Right ventricle myocardium inferior (tissue), 1 donor: ENCODE results near the gene PDP2. TPM values are rescaled to one million over a fixed set of nuclear protein-coding genes. Genes with fewer than 3 reads are reported as not detected.
A peak's percentile ranks its signal among the peaks of the same experiment; 100 is the strongest.
"Not testable (repeated sequence)": the region's sequence is repeated elsewhere in the genome, so short reads cannot be mapped to it uniquely, and the experiment has no call there.

Source experiments
- ATAC-seq: fragments of 200-7000 bp; cut with Tn5 transposase; one replicate; pipeline ENCODE4 v1.9.1; 2020; ENCODE audit warnings: mild to moderate bottlenecking, moderate library complexity
- DNase-seq: peaks from one replicate; pipeline ENCODE4 v3.0.0; 2021; ENCODE audit errors: missing footprints
- intact Hi-C: fragments of 100-400 bp; cut with DNase I; formaldehyde crosslinking; loops from one replicate; pipeline ENCODE4 v1.11.0; 2022
- total RNA-seq: library from RNA; stranded (reverse); fragmentation: NEBNext Ultra II Directional; extraction: Animal tissue kit (Norgen Biotek cat#: 25700); gene quantifications from one replicate; pipeline ENCODE4 v1.2.1, GENCODE V29; 2021
- donor health status: DM: no; HTN: yes; CAD: no; lungs with severe emphysema.

Gene PDP2
- total RNA-seq, 1 donor from 2014 or later = 3.1 TPM

DNA sequence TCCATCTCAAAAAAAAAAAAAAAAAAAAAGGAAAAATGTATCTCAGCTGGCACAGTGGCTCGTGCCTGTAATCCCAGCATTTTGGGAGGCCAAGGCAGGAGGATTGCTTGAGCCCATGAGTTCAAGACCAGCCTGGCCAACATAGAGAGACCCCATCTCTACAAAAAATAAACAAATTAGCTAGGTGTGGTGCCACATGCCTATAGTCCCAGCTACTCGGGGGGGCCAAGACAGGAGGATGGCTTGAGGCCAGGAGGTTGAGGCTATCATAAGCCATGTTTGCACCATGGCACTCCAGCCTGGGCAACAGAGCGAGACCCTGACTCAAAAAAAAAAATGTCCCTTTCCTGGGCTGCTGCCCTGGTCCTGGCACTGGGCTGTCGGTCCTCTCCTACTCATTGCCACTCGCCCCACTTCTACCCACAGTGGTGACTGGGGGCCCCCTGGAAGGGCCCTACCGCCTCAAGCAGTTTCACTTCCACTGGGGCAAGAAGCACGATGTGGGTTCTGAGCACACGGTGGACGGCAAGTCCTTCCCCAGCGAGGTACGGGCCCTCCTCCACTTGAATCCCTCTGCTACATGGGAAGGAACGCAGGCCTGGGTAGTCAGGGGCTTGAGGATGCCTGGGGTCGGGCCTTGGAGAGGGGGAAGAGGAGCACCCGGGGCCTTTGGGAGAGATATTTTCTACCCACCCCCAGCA, 30.1 kb upstream of the PDP2 start:
- DNase-seq = no peak
- no peak for ATAC-seq
- intact Hi-C loops = no loop called here

DNA sequence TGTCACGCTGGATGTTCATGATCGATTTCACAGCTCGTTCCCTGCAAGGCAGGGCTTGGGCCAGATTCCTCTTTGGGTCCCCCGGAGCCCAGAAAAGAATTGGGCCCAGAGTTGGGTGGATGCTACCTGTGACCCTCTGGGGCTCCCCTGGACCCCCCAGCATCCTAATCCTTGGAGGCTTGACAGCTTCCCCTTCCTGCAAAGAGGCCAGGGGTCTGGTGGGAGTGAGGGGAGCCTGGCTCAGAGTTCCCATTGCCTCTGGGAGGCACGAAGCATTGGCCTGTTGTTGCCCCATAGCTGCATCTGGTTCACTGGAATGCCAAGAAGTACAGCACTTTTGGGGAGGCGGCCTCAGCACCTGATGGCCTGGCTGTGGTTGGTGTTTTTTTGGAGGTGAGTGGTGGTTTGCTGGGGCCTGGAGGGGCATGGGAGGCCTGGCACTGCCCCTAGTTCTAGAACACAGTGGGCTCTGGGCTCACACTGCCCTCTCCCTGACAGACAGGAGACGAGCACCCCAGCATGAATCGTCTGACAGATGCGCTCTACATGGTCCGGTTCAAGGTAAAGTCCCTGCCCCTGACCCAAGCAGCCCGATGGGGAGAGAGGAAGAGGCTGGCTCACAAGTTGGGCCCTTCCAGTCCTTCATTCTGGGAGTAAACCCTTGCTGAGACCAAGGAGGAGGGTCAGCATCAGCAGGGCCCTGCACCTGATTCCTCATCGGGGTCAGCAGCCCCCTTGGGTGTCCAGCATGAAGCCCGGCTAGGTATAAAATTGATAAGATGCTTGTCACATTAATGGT, 28.9 kb upstream of the PDP2 start:
- DNase-seq (no peak), ATAC-seq (no peak)
- intact Hi-C loops = no loop called here

DNA sequence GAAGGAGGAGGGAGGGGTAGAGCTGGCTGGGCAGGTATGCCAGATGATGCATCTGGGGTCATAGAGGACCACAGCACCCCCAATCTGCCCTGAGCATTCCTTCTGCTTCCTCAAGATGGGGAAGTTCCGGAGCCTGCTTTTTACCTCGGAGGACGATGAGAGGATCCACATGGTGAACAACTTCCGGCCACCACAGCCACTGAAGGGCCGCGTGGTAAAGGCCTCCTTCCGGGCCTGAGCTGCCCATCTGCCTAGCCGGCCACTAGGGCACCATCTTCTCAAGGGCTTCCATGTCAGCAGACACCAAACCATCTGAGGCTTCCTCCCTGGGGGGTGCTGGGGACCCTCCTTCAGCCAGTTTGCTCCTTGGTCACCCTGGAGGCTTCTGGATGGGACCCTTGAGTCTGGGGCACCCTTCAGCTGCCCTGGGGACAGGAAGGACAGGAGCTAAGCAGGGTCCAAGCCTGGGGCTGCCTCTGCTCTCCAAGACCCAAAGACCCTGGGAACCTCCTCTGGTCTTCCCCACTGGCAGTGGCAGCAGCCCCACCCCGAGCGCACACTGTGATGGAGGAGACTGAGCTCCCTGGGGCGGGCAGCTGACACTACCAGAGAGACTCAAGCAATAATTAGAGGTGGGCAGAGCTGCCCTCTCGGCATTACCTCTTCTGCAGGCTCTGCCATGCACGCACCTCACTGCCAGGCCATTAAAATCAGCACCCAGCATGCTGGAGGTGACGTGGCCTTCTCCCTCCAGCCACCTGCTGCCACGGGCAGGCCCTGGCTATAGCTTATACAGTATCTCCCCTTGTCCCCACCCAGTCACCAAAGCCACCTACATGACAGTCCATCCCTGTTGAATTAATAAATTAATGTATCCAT, 26.8 kb upstream of the PDP2 start:
- intact Hi-C loops = no loop called here
- ATAC-seq (no peak), DNase-seq (no peak)

GRCh38 chr16:66856184-66856730, 24.1 kb upstream of the PDP2 start:
- intact Hi-C loops = no loop called here
- ATAC-seq (no peak), DNase-seq (no peak)

- no peak for ATAC-seq
- no peak for DNase-seq
- intact Hi-C loops = no loop called here
These were observed 23.5 kb upstream of the PDP2 start for GRCh38 chr16:66856801-66857200.

DNA sequence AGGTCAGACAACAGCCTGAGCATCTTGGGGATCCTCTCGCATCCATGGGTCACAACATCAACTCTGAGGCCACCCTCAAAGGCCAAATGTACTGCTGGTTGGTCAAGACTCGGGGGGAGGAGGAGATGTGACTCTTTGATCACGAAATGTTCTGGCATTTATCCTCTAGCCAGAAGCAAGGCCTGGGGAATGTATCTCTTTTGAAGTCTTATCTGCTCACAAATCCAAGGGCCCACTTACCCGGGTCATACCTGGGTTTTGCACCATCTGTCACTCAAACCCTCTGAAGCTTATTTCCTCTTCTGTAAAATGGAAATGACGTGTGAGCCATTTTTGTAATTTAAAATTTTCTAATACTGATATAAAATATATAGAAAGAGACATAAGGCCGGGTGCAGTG, 22.9 kb upstream of the PDP2 start:
- ATAC-seq = no peak
- intact Hi-C loops = no loop called here
- no peak for DNase-seq

DNA sequence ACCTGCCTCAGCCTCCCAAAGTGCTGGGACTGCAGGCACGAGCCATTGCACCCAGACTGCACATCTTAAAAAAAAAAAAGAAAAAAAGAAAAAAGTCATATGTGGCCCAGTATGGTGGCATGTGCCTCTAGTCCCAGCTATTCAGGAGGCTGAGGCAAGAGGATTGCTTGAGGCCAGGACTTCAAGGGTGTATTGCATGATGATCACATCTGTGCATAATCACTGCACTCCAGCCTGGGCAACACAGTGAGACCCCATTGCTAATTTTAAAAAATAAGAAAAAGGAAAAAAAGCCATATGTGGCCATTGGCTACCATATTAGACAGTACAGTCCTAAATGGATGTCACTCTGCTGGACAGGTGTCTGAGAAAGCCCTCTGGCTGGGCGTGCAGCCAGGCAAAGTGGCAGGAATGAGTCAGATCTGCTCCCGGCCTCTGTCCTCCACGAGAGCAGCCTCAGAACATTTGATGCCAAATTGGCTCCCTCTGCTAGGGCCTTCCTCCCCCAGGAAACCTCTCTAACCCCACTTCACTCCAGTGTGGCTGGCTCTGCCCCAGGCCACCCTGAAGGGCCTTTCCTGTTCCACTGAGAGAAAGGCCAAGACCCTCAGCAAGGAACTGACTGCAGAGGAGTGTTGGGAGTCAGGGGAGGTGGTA, 21.4 kb upstream of the PDP2 start:
- intact Hi-C loops = no loop called here
- peak; percentile 76 for ATAC-seq

GRCh38 chr16:66859397-66860068, 20.8 kb upstream of the PDP2 start:
- intact Hi-C loops = no loop called here
- no peak for ATAC-seq

More for the DNA sequence above, 21.4 kb upstream of the PDP2 start:
- peak; percentile 78 for DNase-seq

GRCh38 chr16:66862023-66862520, 18.2 kb upstream of the PDP2 start:
- ATAC-seq (no peak), DNase-seq (no peak)
- intact Hi-C loops = no loop called here

More at GRCh38 chr16:66859397-66860068, 20.8 kb upstream of the PDP2 start:
- no peak for DNase-seq

GRCh38 chr16:66863707-66864106, 16.6 kb upstream of the PDP2 start:
- DNase-seq (no peak), ATAC-seq (no peak)
- intact Hi-C loops = no loop called here

DNA sequence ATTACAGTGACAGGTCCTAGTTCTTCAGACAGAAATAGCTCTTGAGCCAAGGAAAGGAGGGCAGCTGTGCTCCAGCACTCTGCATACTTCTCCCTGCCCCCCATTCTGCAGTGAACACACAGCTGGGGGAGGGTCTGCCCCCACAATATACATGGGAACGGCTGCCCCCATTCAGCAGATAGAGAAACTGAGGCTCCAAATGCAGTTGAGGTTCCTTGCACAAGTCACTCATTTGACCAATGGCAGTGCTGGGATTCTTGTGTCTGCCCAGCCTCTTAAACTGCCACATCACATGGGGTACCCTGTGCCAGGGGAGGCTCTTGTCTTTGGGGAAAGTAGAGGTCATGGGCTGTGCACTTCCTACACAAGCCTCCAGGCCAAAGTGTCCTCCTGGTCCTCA, 10.9 kb upstream of the PDP2 start:
- ATAC-seq (no peak), DNase-seq (no peak)
- intact Hi-C loops = loop anchor here (2.0 to 5.0 kb wide), 5 partner anchors 39 to 462 kb away; partner anchors contain the start of gene NAE1

GRCh38 chr16:66871363-66871762, 9.0 kb upstream of the PDP2 start:
- intact Hi-C loops = loop anchor here (5.0 kb wide), 2 partner anchors 119 to 209 kb away; partner anchors contain the start of gene DYNC1LI2
- ATAC-seq, DNase-seq: not testable (repeated sequence)

GRCh38 chr16:66871840-66872239, 8.5 kb upstream of the PDP2 start:
- ATAC-seq = no peak
- no peak for DNase-seq
- intact Hi-C loops = loop anchor here (5.0 kb wide), 2 partner anchors 120 to 210 kb away; partner anchors contain the start of gene DYNC1LI2

GRCh38 chr16:66872559-66872942, 7.8 kb upstream of the PDP2 start:
- DNase-seq (no peak), ATAC-seq (no peak)
- intact Hi-C loops = loop anchor here (5.0 kb wide), 2 partner anchors 120 to 210 kb away; partner anchors contain the start of gene DYNC1LI2

- DNase-seq = peak; percentile 96
- peak; percentile 97 for ATAC-seq
- intact Hi-C loops = loop anchor here (5.0 kb wide), 2 partner anchors 121 to 211 kb away; partner anchors contain the start of gene DYNC1LI2
These were observed 7.2 kb upstream of the PDP2 start for GRCh38 chr16:66872943-66873684.

DNA sequence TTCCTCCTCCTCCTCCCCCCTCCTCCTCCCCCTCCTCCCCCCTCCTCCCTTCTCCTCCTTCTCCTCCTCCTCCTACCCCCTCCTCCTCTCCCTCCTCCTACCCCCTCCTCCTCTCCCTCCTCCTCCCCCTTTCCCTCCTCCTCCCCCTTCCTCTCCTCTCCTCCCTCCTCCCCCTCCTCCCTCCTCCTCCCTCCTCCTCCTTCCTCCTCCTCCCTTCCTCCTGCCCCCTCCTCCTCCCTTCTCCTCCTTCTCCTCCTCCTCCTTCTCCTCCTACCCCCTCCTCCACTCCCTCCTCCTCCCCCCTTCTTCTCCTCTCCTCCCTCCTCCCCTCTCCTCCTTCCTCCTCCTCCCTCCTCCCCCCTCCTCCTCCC, 6.6 kb upstream of the PDP2 start:
- ATAC-seq (no peak), DNase-seq (no peak)
- intact Hi-C loops = loop anchor here (5.0 kb wide), 2 partner anchors 121 to 211 kb away; partner anchors contain the start of gene DYNC1LI2
